GM23248 (cell line): ENCODE measurements around the gene ZNF575. TPM values are rescaled to one million over a fixed set of nuclear protein-coding genes. Genes with fewer than 3 reads are reported as not detected.

Experiments
- DNase-seq: peaks from one replicate; pipeline ENCODE4 v3.0.0-alpha.2; 2015
- H2AFZ ChIP-seq: fragments of 200-600 bp; sonication (generic); 2 replicates; pipeline ENCODE4 v1.6.1; 2016; ENCODE audit warnings: antibody characterized with exemption
- H3F3A ChIP-seq: fragments of 200-600 bp; sonication (generic); 2 replicates; pipeline ENCODE4 v1.6.1; 2016; ENCODE audit warnings: mild to moderate bottlenecking, antibody characterized with exemption, mixed run types; ENCODE audit not compliant: insufficient read depth
- H3K27ac ChIP-seq: fragments of 200-600 bp; sonication (generic); 2 replicates; pipeline ENCODE4 v1.5.1; 2016; ENCODE audit warnings: mild to moderate bottlenecking
- H3K27me3 ChIP-seq: fragments of 200-600 bp; sonication (generic); replicated peaks from 2 replicates; pipeline ENCODE4 v1.6.1; 2016; ENCODE audit warnings: mild to moderate bottlenecking; ENCODE audit not compliant: insufficient read depth
- H3K36me3 ChIP-seq: fragments of 200-600 bp; sonication (generic); 2 replicates; pipeline ENCODE4 v1.6.1; 2016; ENCODE audit warnings: low read depth, mild to moderate bottlenecking
- H3K4me1 ChIP-seq: fragments of 200-600 bp; sonication (generic); 2 replicates; pipeline ENCODE4 v1.6.1; 2016; ENCODE audit warnings: mild to moderate bottlenecking; ENCODE audit not compliant: insufficient read depth
- H3K4me2 ChIP-seq: fragments of 200-600 bp; sonication (generic); one replicate; pipeline ENCODE4 v1.6.1; 2016; ENCODE audit warnings: mild to moderate bottlenecking; ENCODE audit not compliant: unreplicated experiment
- H3K4me3 ChIP-seq: fragments of 200-600 bp; sonication (generic); 2 replicates; pipeline ENCODE4 v1.5.1; 2016; ENCODE audit warnings: mild to moderate bottlenecking
- H3K79me2 ChIP-seq: fragments of 200-600 bp; sonication (generic); 2 replicates; pipeline ENCODE4 v1.6.1; 2016; ENCODE audit warnings: mild to moderate bottlenecking; ENCODE audit not compliant: insufficient read depth
- H3K9ac ChIP-seq: fragments of 200-600 bp; sonication (generic); 2 replicates; pipeline ENCODE4 v1.6.1; 2016; ENCODE audit warnings: mild to moderate bottlenecking
- H3K9me2 ChIP-seq: fragments of 200-600 bp; sonication (generic); 2 replicates; pipeline ENCODE4 v1.6.1; 2016; ENCODE audit warnings: mixed run types, mild to moderate bottlenecking, moderate library complexity; ENCODE audit not compliant: insufficient read depth
- H3K9me3 ChIP-seq: fragments of 200-600 bp; sonication (generic); one replicate; pipeline ENCODE4 v1.6.1; 2017; ENCODE audit warnings: low read depth
- H4K20me1 ChIP-seq: fragments of 200-600 bp; sonication (generic); 2 replicates; pipeline ENCODE4 v1.6.0; 2016; ENCODE audit not compliant: insufficient read depth
- EZH2 ChIP-seq: fragments of 200-600 bp; sonication (generic); IDR thresholded peaks from 2 replicates; pipeline ENCODE4 v1.6.1; 2018; ENCODE audit warnings: antibody characterized with exemption, mild to moderate bottlenecking; ENCODE audit not compliant: insufficient read depth, poor library complexity, severe bottlenecking
- EZH2phosphoT487 ChIP-seq: fragments of 200-600 bp; sonication (generic); IDR thresholded peaks from 2 replicates; pipeline ENCODE4 v1.6.1; 2018; ENCODE audit warnings: antibody characterized with exemption, moderate library complexity, mild to moderate bottlenecking, low read depth; ENCODE audit not compliant: insufficient read depth
- WGBS, 2 experiments: methylation state at CpG; one replicate each; pipeline ENCODE4 v1.1.6; 2015 to 2017; ENCODE audit warnings: low lambda C conversion rate in 2 of 2, low coverage in 1 of 2; ENCODE audit errors: missing lambda C conversion rate in 2 of 2; 5-methylcytosine and 5-hydroxymethylcytosine counted together
- in situ Hi-C: fragments of 300-500 bp; cut with MboI; formaldehyde crosslinking; loops from 2 replicates; pipeline ENCODE4 v1.15.0; 2020
- polyA plus RNA-seq: library from polyadenylated mRNA; unstranded; fragments of >200 nt; fragmentation: Nextera tagmentation; extraction: Ambion mirVana; gene quantifications from 2 replicates; pipeline ENCODE4 v1.2.1, GENCODE V29; 2016
- total RNA-seq: library from RNA; depleted of rRNA; stranded (reverse); fragments of >200 nt; shearing (Covaris generic); gene quantifications from 2 replicates; pipeline ENCODE4 v1.2.3, GENCODE V29; 2014

Gene ZNF575
- total and polyA plus RNA-seq, 2 experiments from 2014 or later: 0.22 to 3.1 TPM

DNA sequence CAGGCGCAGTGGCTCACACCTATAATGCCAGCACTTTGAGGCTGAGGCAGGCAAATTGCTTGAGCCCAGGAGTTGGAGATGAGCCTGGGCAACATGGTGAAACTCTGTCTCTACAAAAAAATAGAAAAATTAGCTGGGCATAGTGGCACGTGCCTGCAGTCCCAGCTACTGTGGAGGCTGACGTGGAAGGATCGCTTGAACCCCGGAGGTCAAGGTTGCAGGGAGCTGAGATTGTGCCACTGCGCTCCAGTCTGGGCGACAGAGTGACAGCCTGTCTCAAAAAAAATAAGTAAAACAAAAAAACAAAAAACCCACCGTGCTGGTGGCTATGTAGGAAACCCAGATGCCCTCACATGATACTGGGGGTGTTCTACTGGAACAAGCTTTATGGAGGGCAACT is 44.8 kb upstream of the ZNF575 start:
- Histone ChIP-seq H3F3A (no peaks in the 10 kb centered on the region), H3K79me2 (no peaks in the 10 kb centered on the region), H3K27ac (no peak overlapping the region), H4K20me1 (no peaks in the 10 kb centered on the region), H3K4me2 (no peak overlapping the region), H3K9me3 (no peaks in the 10 kb centered on the region), H3K36me3 (no peaks in the 10 kb centered on the region), H3K27me3 (no peaks in the 10 kb centered on the region), H2AFZ (no peak overlapping the region), H3K4me1 (no peaks in the 10 kb centered on the region), H3K9ac (no peak overlapping the region), H3K9me2 (no peaks in the 10 kb centered on the region), H3K4me3 (no peak overlapping the region)
- TF ChIP-seq EZH2phosphoT487 (no peak), EZH2 (no peak)
- in situ Hi-C loops: no loop called here
- WGBS, 2 experiments: 86 to 87% methylated on average over 5 to 8 of the region's 8 CpGs
- no peak for DNase-seq

- Histone ChIP-seq H3K4me1 (no peaks in the 10 kb centered on the region), H3K4me2 (no peak overlapping the region), H3K36me3 (no peaks in the 10 kb centered on the region), H3K9ac (no peak overlapping the region), H4K20me1 (no peaks in the 10 kb centered on the region), H3K4me3 (no peak overlapping the region), H3K79me2 (no peaks in the 10 kb centered on the region), H3K27ac (no peak overlapping the region), H3K27me3 (no peaks in the 10 kb centered on the region), H3F3A (no peaks in the 10 kb centered on the region), H2AFZ (no peak overlapping the region), H3K9me2 (no peaks in the 10 kb centered on the region), H3K9me3 (no peaks in the 10 kb centered on the region)
- 82% methylated on average over 5 of the region's 5 CpGs for WGBS, 2 experiments
- DNase-seq: no peak
- in situ Hi-C loops: no loop called here
- TF ChIP-seq EZH2phosphoT487: no peak
These were observed 43.7 kb upstream of the ZNF575 start for GRCh38 chr19:43489310-43489709.

- 99 to 100% methylated on average over 7 of the region's 7 CpGs for WGBS, 2 experiments
- no peaks in the 10 kb centered on the region for H3K9me3 ChIP-seq
- H2AFZ ChIP-seq: no peak overlapping the region
- H3K36me3 ChIP-seq: no peaks in the 10 kb centered on the region
- H3K4me1 ChIP-seq: no peaks in the 10 kb centered on the region
- no peak overlapping the region for H3K27ac ChIP-seq
- no peaks in the 10 kb centered on the region for H3K9me2 ChIP-seq
- in situ Hi-C loops: no loop called here
- no peaks in the 10 kb centered on the region for H4K20me1 ChIP-seq
- no peak overlapping the region for H3K9ac ChIP-seq
- H3K4me2 ChIP-seq: no peak overlapping the region
- H3K79me2 ChIP-seq: no peaks in the 10 kb centered on the region
- no peaks in the 10 kb centered on the region for H3K27me3 ChIP-seq
- H3F3A ChIP-seq: no peaks in the 10 kb centered on the region
- DNase-seq: no peak
- H3K4me3 ChIP-seq: no peak overlapping the region
- TF ChIP-seq EZH2phosphoT487 (no peak), EZH2 (no peak)
These were observed 42.9 kb upstream of the ZNF575 start for GRCh38 chr19:43489979-43490599.

DNA sequence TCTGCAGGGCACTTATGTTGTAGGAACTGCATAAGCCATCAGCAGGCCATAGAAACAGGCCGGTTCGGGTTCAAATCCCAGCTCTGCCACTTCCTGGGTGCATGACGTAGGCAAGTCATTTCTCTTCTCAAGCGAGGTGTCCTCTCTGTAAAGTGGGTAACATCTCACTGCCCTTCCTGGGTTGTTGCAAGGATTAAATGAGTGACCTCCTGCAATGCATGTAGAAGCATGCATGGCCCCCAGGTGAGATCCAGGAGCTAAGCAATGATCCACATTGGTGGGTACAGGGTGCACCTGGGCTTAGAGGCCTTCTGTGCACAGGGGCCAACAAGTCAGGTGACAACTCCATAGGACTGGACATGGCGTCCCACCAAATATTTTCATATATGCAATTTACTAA is 42.2 kb upstream of the ZNF575 start:
- Histone ChIP-seq H3K9me2 (no peaks in the 10 kb centered on the region), H3K4me1 (no peaks in the 10 kb centered on the region), H3K27me3 (no peaks in the 10 kb centered on the region), H3K79me2 (no peaks in the 10 kb centered on the region), H3K36me3 (no peaks in the 10 kb centered on the region), H2AFZ (no peak overlapping the region), H3K4me2 (no peak overlapping the region), H3K9ac (no peak overlapping the region), H3K9me3 (no peaks in the 10 kb centered on the region), H4K20me1 (no peaks in the 10 kb centered on the region), H3K27ac (no peak overlapping the region), H3K4me3 (no peak overlapping the region), H3F3A (no peaks in the 10 kb centered on the region)
- TF ChIP-seq EZH2phosphoT487 (no peak), EZH2 (no peak)
- in situ Hi-C loops: no loop called here
- WGBS, 2 experiments: 96 to 98% methylated on average over 5 of the region's 5 CpGs
- DNase-seq: no peak

DNA sequence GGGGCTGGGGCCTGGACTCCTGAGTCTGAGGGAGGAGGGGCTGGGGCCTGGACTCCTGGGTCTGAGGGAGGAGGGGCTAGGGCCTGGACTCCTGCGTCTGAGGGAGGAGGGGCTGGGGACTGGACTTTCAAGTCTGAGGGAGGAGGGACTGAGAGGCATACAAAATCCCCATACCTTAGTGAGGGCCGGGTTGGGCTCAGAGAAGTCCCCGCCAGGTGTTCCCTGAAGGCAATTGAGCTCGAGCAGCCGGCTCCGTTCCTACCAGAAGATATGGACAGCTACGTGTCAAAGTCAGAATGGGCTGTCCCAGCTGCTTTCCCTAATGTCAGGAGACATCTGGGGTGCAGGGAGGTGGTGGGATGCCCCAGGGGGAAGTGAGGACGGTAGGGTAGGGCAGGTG is 37.9 kb upstream of the ZNF575 start:
- no peak overlapping the region for H3K4me2 ChIP-seq
- H2AFZ ChIP-seq: no peak overlapping the region
- H3K79me2 ChIP-seq: no peaks in the 10 kb centered on the region
- no peaks in the 10 kb centered on the region for H3K36me3 ChIP-seq
- no peaks in the 10 kb centered on the region for H3K9me2 ChIP-seq
- in situ Hi-C loops: no loop called here
- H3K9me3 ChIP-seq: no peaks in the 10 kb centered on the region
- TF ChIP-seq EZH2: no peak
- no peak for TF ChIP-seq EZH2phosphoT487
- H4K20me1 ChIP-seq: no peaks in the 10 kb centered on the region
- no peak for DNase-seq
- no peaks in the 10 kb centered on the region for H3K4me1 ChIP-seq
- no peaks in the 10 kb centered on the region for H3F3A ChIP-seq
- H3K27me3 ChIP-seq: no peaks in the 10 kb centered on the region
- no peak overlapping the region for H3K4me3 ChIP-seq
- WGBS, 2 experiments: 70 to 80% methylated on average over 7 to 8 of the region's 8 CpGs
- H3K27ac ChIP-seq: no peak overlapping the region
- no peak overlapping the region for H3K9ac ChIP-seq
